Astrocyte (in vitro differentiated cells and primary cell): ENCODE data around the gene SLC8B1. TPM values are rescaled to one million over a fixed set of nuclear protein-coding genes. Genes with fewer than 3 reads are reported as not detected.

Experiments used
- DNase-seq: peaks from one replicate; pipeline ENCODE4 v3.0.0-alpha.2; 2010; ENCODE audit warnings: low read depth
- FAIRE-seq: peaks from 2 replicates; lab custom pipeline; 2011; peaks lifted over from hg19 to GRCh38; lab: Jason Lieb, UNC
- H2AFZ ChIP-seq: 2 replicates; pipeline ENCODE4 v1.6.0; 2012; ENCODE audit warnings: low read depth, low read length, inconsistent platforms
- H3K27ac ChIP-seq: 2 replicates; pipeline ENCODE4 v1.5.1; 2011; ENCODE audit warnings: low read depth, low read length, inconsistent platforms
- H3K27me3 ChIP-seq: 2 replicates; pipeline ENCODE4 v1.6.0; 2011; ENCODE audit warnings: low read length, inconsistent platforms; ENCODE audit not compliant: insufficient read depth
- H3K36me3 ChIP-seq: 2 replicates; pipeline ENCODE4 v1.5.1; 2011; ENCODE audit warnings: low read length, inconsistent platforms; ENCODE audit not compliant: insufficient read depth
- H3K4me1 ChIP-seq: 2 replicates; pipeline ENCODE4 v1.5.1; 2011; ENCODE audit warnings: low read length, inconsistent platforms; ENCODE audit not compliant: insufficient read depth
- H3K4me2 ChIP-seq: 2 replicates; pipeline ENCODE4 v1.6.0; 2012; ENCODE audit warnings: low read length, inconsistent platforms
- H3K4me3 ChIP-seq: 2 replicates; pipeline ENCODE4 v1.5.1; 2011; ENCODE audit warnings: low read depth, mild to moderate bottlenecking, low read length, inconsistent platforms; ENCODE audit not compliant: insufficient read depth
- H3K79me2 ChIP-seq: 2 replicates; pipeline ENCODE4 v1.6.0; 2012; ENCODE audit warnings: mild to moderate bottlenecking, low read length, inconsistent platforms; ENCODE audit not compliant: insufficient read depth
- H3K9ac ChIP-seq: 2 replicates; pipeline ENCODE4 v1.6.0; 2012; ENCODE audit warnings: mild to moderate bottlenecking, low read length, inconsistent platforms
- H3K9me3 ChIP-seq: 2 replicates; pipeline ENCODE4 v1.5.1; 2012; ENCODE audit warnings: low read depth, mild to moderate bottlenecking, low read length, inconsistent platforms; ENCODE audit not compliant: insufficient read depth
- H4K20me1 ChIP-seq: 2 replicates; pipeline ENCODE4 v1.6.0; 2012; ENCODE audit warnings: low read length, inconsistent platforms; ENCODE audit not compliant: insufficient read depth
- H3K27ac Mint-ChIP-seq: one replicate; pipeline ENCODE4 v1.8.0; 2021; ENCODE audit warnings: mild to moderate bottlenecking, mixed read lengths; ENCODE audit not compliant: unreplicated experiment
- H3K27me3 Mint-ChIP-seq: one replicate; pipeline ENCODE4 v1.8.0; 2021; ENCODE audit warnings: low read depth, mixed read lengths; ENCODE audit not compliant: unreplicated experiment
- H3K36me3 Mint-ChIP-seq: one replicate; pipeline ENCODE4 v1.8.0; 2021; ENCODE audit warnings: low read depth, mixed read lengths; ENCODE audit not compliant: unreplicated experiment
- H3K4me1 Mint-ChIP-seq: one replicate; pipeline ENCODE4 v1.8.0; 2021; ENCODE audit warnings: low read depth, mixed read lengths; ENCODE audit not compliant: unreplicated experiment
- H3K4me3 Mint-ChIP-seq: one replicate; pipeline ENCODE4 v1.8.0; 2021; ENCODE audit warnings: mild to moderate bottlenecking, moderate library complexity, mixed read lengths; ENCODE audit not compliant: unreplicated experiment
- H3K9me3 Mint-ChIP-seq: one replicate; pipeline ENCODE4 v1.8.0; 2021; ENCODE audit warnings: mild to moderate bottlenecking, mixed read lengths; ENCODE audit not compliant: unreplicated experiment
- CTCF ChIP-seq: IDR thresholded peaks from 2 replicates; pipeline ENCODE4 v1.5.1; 2011; ENCODE audit warnings: low read depth, mild to moderate bottlenecking, inconsistent platforms, low read length, moderate library complexity; ENCODE audit not compliant: insufficient read depth
- EZH2 ChIP-seq: IDR thresholded peaks from 2 replicates; pipeline ENCODE4 v1.6.1; 2012; ENCODE audit warnings: mild to moderate bottlenecking, low read length, inconsistent platforms; ENCODE audit not compliant: insufficient read depth
- total RNA-seq: library from RNA; stranded (reverse); gene quantifications from 2 replicates; pipeline ENCODE4 v1.2.1, GENCODE V29; 2021

The SLC8B1 gene
- total RNA-seq, 1 donor from 2014 or later = 8.6 TPM

DNA sequence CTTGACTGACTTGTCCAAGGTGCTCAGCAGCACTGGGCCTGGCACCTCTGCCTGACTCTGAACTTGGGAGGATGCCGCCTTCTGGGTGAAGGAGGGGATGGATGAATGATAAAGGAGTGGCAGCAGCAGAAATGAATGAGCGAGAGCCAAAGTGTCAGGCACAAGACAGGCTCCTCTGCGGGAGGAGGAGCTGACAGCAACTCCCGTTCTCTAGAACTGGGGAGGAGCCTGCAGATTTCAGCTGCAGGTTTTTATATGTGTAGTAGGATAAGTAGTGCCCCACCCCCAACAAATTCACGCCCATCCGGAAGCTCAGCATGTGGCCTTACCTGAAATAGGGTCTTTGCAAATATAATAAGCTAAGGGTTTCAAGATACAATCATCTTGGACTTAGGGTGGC lies 33.1 kb downstream of the SLC8B1 start:
- no peak overlapping the region for H3K4me3 Mint-ChIP-seq

GRCh38 chr12:113299619-113300237 lies 35.2 kb downstream of the SLC8B1 start:
- H3K9me3 ChIP-seq = no peaks in the 10 kb centered on the region
- no peaks in the 10 kb centered on the region for H3K27me3 ChIP-seq
- peak overlapping the region; percentile 95 for H3K27ac Mint-ChIP-seq
- no peak for FAIRE-seq
- peak overlapping the region; percentile 62 for H3K27ac ChIP-seq
- peak overlapping the region; percentile 61 for H2AFZ ChIP-seq
- TF ChIP-seq EZH2 (no peak), CTCF (no peak)
- no peaks in the 10 kb centered on the region for H3K27me3 Mint-ChIP-seq
- no peaks in the 10 kb centered on the region for H3K9me3 Mint-ChIP-seq
- peak; percentile 79 for DNase-seq
- peaks cover 14% of the 10 kb centered on the region for H3K4me1 ChIP-seq
- no peak overlapping the region for H3K4me3 Mint-ChIP-seq
- H4K20me1 ChIP-seq = no peaks in the 10 kb centered on the region
- H3K79me2 ChIP-seq = no peaks in the 10 kb centered on the region
- H3K36me3 ChIP-seq = no peaks in the 10 kb centered on the region
- peaks cover 15% of the 10 kb centered on the region for H3K36me3 Mint-ChIP-seq
- peak overlapping the region; percentile 55 for H3K4me2 ChIP-seq
- H3K4me1 Mint-ChIP-seq = peaks cover 13% of the 10 kb centered on the region
- H3K9ac ChIP-seq = peak overlapping the region; percentile 42
- no peak overlapping the region for H3K4me3 ChIP-seq

More for the DNA sequence above, 33.1 kb downstream of the SLC8B1 start:
- Histone ChIP-seq H3K4me1 (peaks cover 14% of the 10 kb centered on the region), H3K4me2 (no peak overlapping the region), H3K9ac (no peak overlapping the region), H3K27ac (no peak overlapping the region), H4K20me1 (no peaks in the 10 kb centered on the region), H3K79me2 (no peaks in the 10 kb centered on the region), H3K4me3 (no peak overlapping the region), H3K9me3 (no peaks in the 10 kb centered on the region), H2AFZ (no peak overlapping the region), H3K27me3 (no peaks in the 10 kb centered on the region), H3K36me3 (no peaks in the 10 kb centered on the region)
- Mint-ChIP-seq H3K9me3 (no peaks in the 10 kb centered on the region), H3K27me3 (no peaks in the 10 kb centered on the region), H3K36me3 (peaks cover 12% of the 10 kb centered on the region), H3K27ac (no peak overlapping the region), H3K4me1 (peaks cover 16% of the 10 kb centered on the region)
- FAIRE-seq (no peak), DNase-seq (no peak)
- no peak for TF ChIP-seq CTCF
- TF ChIP-seq EZH2 = no peak

DNA sequence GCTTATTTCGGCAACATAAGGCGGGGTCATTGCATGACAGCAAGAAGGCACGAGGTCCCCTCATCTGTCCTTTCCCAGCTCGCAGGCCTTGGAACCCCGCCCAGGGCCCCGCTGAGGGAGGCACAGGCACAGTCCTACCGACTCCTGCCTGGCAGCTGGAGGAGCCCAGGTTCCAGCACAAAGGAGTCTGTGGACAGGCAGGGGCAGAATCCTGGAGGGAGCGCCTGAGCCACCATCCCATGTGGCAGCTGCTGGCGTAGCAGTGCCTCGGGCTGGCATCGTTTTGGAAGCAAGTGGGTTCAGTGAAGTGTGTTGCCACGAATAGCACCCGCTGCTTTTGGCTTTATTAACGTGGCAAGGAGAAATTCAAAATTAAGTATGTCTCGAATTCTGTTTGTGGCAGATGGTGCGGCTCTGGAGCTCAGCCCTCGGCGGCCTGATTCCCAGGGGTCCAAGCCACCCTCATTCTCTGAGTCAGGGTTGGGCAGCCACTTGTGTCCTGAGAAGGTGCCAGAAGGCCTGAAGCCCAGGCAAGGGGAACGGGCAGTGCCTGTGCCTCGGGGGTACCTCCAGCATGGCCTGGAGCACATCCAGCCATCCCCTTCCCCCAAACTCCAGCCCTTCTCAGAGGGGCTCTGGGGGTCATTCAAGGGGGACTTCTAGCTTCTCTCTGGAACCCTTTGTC lies 35.9 kb downstream of the SLC8B1 start:
- no peaks in the 10 kb centered on the region for H3K27me3 Mint-ChIP-seq
- peaks cover 13% of the 10 kb centered on the region for H3K4me1 Mint-ChIP-seq
- TF ChIP-seq EZH2 (no peak), CTCF (no peak)
- no peaks in the 10 kb centered on the region for H4K20me1 ChIP-seq
- H3K36me3 ChIP-seq = no peaks in the 10 kb centered on the region
- no peak overlapping the region for H3K4me3 Mint-ChIP-seq
- H3K27ac ChIP-seq = peak overlapping the region; percentile 62
- no peaks in the 10 kb centered on the region for H3K79me2 ChIP-seq
- H3K36me3 Mint-ChIP-seq = peaks cover 15% of the 10 kb centered on the region
- H3K4me3 ChIP-seq = no peak overlapping the region
- peak overlapping the region; percentile 55 for H3K4me2 ChIP-seq
- FAIRE-seq (no peak), DNase-seq (peak; percentile 12)
- no peaks in the 10 kb centered on the region for H3K27me3 ChIP-seq
- peaks cover 14% of the 10 kb centered on the region for H3K4me1 ChIP-seq
- peak overlapping the region; percentile 42 for H3K9ac ChIP-seq
- H2AFZ ChIP-seq = peak overlapping the region; percentile 61
- H3K9me3 Mint-ChIP-seq = no peaks in the 10 kb centered on the region
- H3K9me3 ChIP-seq = no peaks in the 10 kb centered on the region
- H3K27ac Mint-ChIP-seq = peak overlapping the region; percentile 75
